Activated CD8-positive, alpha-beta memory T cell treated with anti-CD3 and anti-CD28 coated beads for 1 hour (primary cell): ENCODE measurements around the gene FBXL16.

Experiments
- DNase-seq, 2 donors: peaks; one replicate each; pipeline ENCODE4 v3.0.0-alpha.2; 2020; ENCODE audit warnings: low read depth in 1 of 2; ENCODE audit errors: extremely low read depth in 1 of 2

The FBXL16 gene

GRCh38 chr16:644556-644955, 61.0 kb downstream of the FBXL16 start:
- DNase-seq: no peak

- DNase-seq: no peak
These were observed 62.6 kb downstream of the FBXL16 start for GRCh38 chr16:643050-643368.
